Measurements from ENCODE around the gene HK1. TPM values are rescaled to one million over a fixed set of nuclear protein-coding genes. Genes with fewer than 3 reads are reported as not detected.

The HK1 gene
- total RNA-seq, 1 experiment from 2014 or later: 98.8 TPM

- no peak overlapping the region for H2AK5ac ChIP-seq (ENCODE audit: insufficient read length, low read length)
- H3K4me3 Mint-ChIP-seq: no peak overlapping the region
- no peak overlapping the region for H2BK20ac ChIP-seq (ENCODE audit: low read depth, low read length, poor library complexity, severe bottlenecking)
- TF ChIP-seq, protein P1, sequence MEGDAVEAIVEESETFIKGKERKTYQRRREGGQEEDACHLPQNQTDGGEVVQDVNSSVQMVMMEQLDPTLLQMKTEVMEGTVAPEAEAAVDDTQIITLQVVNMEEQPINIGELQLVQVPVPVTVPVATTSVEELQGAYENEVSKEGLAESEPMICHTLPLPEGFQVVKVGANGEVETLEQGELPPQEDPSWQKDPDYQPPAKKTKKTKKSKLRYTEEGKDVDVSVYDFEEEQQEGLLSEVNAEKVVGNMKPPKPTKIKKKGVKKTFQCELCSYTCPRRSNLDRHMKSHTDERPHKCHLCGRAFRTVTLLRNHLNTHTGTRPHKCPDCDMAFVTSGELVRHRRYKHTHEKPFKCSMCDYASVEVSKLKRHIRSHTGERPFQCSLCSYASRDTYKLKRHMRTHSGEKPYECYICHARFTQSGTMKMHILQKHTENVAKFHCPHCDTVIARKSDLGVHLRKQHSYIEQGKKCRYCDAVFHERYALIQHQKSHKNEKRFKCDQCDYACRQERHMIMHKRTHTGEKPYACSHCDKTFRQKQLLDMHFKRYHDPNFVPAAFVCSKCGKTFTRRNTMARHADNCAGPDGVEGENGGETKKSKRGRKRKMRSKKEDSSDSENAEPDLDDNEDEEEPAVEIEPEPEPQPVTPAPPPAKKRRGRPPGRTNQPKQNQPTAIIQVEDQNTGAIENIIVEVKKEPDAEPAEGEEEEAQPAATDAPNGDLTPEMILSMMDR (conservative IDR thresholded peaks at IDR 0.05): no peak
- no peaks in the 10 kb centered on the region for H3K4me1 ChIP-seq (ENCODE audit: insufficient read depth, low read length)
- no peak for DNase-seq
- no peak overlapping the region for H2BK5ac ChIP-seq (ENCODE audit: insufficient read length, low read length)
- H2BK12ac ChIP-seq (ENCODE audit: insufficient read length, low read depth, low read length): no peak overlapping the region
- no CpG with 5 or more reads among the region's 13 CpGs for WGBS (ENCODE audit: extremely low coverage, insufficient read length, low lambda C conversion rate)
- H4K20me1 ChIP-seq (ENCODE audit: control insufficient read depth, insufficient read depth, insufficient read length): no peaks in the 10 kb centered on the region
- no peaks in the 10 kb centered on the region for H3K36me3 Mint-ChIP-seq (ENCODE audit: insufficient read depth in 1 of 3, low read depth in 3 of 3)
- no peak overlapping the region for H3K4me2 ChIP-seq (ENCODE audit: insufficient read depth, insufficient read length, low read length)
- no peaks in the 10 kb centered on the region for H3K23me2 ChIP-seq (ENCODE audit: insufficient read length, low read depth, low read length, poor library complexity, severe bottlenecking)
- H3K9ac ChIP-seq (ENCODE audit: extremely low read depth, insufficient read length, low read length): peak overlapping the region; percentile 44
- H3K23ac ChIP-seq (ENCODE audit: insufficient read length, low read depth, low read length): no peak overlapping the region
- no peak overlapping the region for H4K91ac ChIP-seq (ENCODE audit: insufficient read length, low read depth, low read length)
- H3K27ac Mint-ChIP-seq: no peak overlapping the region
- H3K14ac ChIP-seq (ENCODE audit: insufficient read depth, low read length): no peak overlapping the region; the same call in 1 of the 2 replicates
- H3K18ac ChIP-seq (ENCODE audit: insufficient read length, low read depth, low read length): no peak overlapping the region
- H3T11ph ChIP-seq (ENCODE audit: low read length): no peak overlapping the region
- H3K27me3 Mint-ChIP-seq (ENCODE audit: low read depth): peaks cover 38% of the 10 kb centered on the region
- H3K79me1 ChIP-seq (ENCODE audit: insufficient read depth, low read depth, low read length, poor library complexity, severe bottlenecking): no peaks in the 10 kb centered on the region
- no peaks in the 10 kb centered on the region for H3K9me3 ChIP-seq (ENCODE audit: control insufficient read depth, low read depth, low read length)
- H4K5ac ChIP-seq (ENCODE audit: insufficient read length, low read depth, low read length): no peak overlapping the region
- peaks cover 0 to 4% of the 10 kb centered on the region in 2 experiments; a peak in 2 of 5 replicates for H3K9me3 Mint-ChIP-seq
- no peak overlapping the region for H4K8ac ChIP-seq (replicated peaks; ENCODE audit: insufficient read length, low read depth, low read length)
- H3K4me1 Mint-ChIP-seq: peaks cover 3 to 10% of the 10 kb centered on the region in 2 experiments; a peak in 3 of 4 replicates
- H3K56ac ChIP-seq (ENCODE audit: insufficient read length, low read depth, low read length): no peak overlapping the region
- H2BK15ac ChIP-seq (ENCODE audit: low read depth, low read length): no peak overlapping the region
- no peak overlapping the region for H3K27ac ChIP-seq (ENCODE audit: insufficient read length, low read depth, low read length)
- H3K79me2 ChIP-seq (ENCODE audit: insufficient read depth, low read length): no peaks in the 10 kb centered on the region
- no peak overlapping the region for H2AFZ ChIP-seq (ENCODE audit: low read length)
- H2BK120ac ChIP-seq (ENCODE audit: low read depth, low read length, poor library complexity, severe bottlenecking): no peak overlapping the region
- H3K27me3 ChIP-seq (ENCODE audit: insufficient read depth, low read length): no peaks in the 10 kb centered on the region
- H3K4ac ChIP-seq (ENCODE audit: low read depth, low read length): no peak overlapping the region
Measured at GRCh38 chr10:69437321-69438259, 159.3 kb downstream of the HK1 start.

Measured in H9 (cell line).